Astrocyte of the hippocampus (primary cell): ENCODE measurements around the gene DCC.

Experiments
- DNase-seq: peaks from one replicate; pipeline ENCODE4 v3.0.0; 2011; ENCODE audit warnings: low read depth, low spot score

DCC gene

GRCh38 chr18:52339891-52340371 is at the start of gene DCC:
Gene DCC (plus strand): TSS chr18:52340197. CDS start chr18:52340788, 591 bp downstream.
- peak; percentile 63 for DNase-seq

DNA sequence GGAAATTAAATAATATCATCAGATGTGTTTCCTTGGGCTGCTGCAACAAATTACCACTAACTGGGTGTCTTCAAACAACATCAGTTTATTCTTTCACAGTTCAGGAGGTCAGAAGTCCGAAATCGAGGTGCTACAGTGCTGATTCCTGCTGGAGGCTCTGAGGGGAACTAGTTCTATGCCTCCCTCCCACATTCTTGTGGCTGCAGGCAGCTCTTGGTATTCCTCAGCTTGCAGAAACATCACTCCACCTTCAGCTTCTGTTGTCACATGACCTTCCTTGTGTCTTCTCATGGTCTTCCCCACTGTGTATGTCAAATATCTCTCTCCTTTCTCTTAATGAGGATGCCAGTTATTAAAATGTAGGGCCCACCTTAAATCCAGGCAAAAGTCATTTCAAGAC is 29.3 kb upstream of the DCC start:
- DNase-seq, result peak; percentile 12

DNA sequence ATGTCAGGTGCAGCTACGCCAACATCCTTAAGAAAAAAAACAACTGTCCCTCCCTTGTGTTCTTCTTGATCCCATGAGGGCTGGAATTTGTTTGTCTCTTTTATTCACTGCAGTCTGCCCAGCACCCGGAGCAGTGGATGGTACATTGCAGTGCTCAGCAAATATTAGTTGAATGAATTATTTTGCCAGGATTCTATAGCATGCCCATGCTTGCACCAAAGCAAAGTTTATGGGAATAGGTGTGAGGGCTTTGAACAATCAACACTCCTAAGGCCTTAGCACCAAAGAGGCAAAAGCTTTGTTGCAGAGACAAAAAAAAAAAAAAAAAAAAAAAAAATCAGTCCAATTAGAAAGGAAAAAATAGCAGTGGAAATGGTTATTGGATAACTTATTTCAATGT is 28.7 kb upstream of the DCC start:
- no peak for DNase-seq

GRCh38 chr18:52312346-52312745 is 27.7 kb upstream of the DCC start:
- peak; percentile 65 for DNase-seq

- DNase-seq, result peak; percentile 16
Measured at GRCh38 chr18:52313213-52313612, 26.8 kb upstream of the DCC start.

DNA sequence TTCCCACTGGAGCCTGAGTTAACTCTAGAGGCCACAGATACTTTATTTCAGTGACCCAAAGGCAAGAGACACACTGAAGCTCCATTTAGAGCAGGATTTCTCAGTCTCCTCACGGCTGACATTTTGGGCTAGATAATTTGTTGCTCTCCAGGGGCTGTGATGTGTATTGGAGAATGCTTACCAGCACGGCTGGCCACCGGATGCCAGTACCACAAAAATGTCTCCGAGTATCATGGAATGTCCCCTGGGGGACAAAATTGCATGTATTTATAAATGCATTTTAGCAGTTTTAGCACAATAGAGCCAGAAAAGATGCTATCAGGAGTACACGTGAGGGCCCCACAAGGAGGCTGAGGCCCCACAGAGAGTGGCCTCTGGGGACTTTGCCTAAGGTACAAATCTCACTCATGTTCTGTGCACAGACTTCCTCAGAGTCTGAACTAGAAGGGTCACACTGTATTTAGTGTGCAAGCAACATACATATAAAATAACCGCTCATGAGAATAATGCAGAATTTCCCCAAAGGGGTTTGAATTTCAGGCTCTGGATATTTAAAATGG is 20.5 kb upstream of the DCC start:
- DNase-seq, result no peak

DNA sequence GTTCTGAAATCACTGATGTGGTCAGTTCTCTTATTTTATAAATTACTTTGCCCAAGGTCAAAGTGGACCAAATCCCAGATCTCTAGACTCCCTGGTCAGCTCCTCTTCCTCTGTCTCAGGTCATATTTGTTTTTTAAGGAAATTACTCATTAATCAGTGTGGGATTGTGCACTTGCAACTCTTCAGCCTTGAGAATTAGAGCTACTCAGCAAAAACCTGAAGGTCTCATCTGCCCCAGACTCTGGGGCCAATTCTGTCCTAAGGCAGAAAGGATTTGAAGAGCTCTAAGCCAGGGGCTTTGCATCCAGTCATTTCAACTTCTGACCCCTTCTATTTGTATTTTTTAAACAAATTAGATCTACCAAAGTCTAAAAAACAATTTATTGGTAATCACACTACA is 17.7 kb upstream of the DCC start:
- no peak for DNase-seq

DNA sequence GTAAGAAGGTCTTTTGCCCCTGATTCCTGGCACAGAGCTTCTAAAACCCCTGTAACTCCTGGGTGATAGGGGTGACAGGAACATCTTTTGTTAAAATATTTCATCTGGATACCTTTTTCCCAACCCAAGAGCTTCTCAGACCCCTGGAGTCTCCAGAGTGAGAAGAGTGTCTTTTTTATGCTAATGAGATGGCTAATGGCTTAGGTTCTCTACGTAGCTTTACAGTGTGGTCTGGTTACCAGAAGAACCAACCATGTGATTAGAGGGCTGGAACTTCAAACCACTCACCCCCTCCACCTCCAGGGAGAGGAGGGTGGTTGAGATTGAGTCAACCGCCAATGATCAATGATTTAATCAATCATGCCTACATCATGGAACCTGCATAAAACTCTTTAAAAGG is 16.2 kb upstream of the DCC start:
- no peak for DNase-seq

GRCh38 chr18:52325997-52326396 is 14.0 kb upstream of the DCC start:
- DNase-seq, result peak; percentile 28

DNA sequence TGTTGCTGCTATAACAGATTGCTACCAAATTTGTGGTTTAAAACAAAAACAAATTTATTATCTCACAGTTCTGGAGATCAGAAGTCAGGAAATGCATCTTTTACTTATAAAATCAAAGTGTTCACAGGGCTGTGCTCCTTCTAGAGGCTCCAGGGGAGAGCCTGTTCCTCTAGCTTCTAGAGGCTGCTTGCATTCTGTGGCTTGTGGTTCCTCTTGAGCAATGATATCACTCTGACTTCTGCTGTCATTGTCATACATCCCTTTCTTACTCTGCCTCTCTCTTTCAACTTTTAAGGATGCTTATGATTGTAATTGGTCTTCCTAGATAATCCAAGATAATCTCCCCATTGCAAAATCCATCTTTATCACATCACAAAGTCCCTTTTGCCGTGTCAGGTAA is 6.1 kb upstream of the DCC start:
- DNase-seq, result no peak

- DNase-seq, result no peak
Measured at GRCh38 chr18:52334307-52334706, 5.7 kb upstream of the DCC start.

DNA sequence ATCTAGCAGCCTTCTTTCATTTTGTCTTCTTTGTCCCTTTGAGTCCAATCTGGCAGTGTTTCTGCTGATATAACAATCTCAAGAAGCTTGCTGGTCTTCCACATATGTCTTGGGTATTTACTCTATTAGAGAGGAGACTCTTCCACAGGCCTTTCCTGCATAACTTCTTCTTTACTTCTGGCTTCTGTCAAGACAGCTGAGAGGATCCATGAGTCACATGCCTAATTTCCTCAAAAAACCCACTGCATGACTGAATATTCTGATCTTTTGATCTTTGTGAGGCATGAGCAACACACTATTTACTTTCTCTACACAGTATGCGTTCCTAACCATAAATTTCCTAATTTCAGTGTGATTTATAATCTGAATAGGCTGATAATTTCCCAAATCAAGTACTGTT is 5.1 kb upstream of the DCC start:
- no peak for DNase-seq

DNA sequence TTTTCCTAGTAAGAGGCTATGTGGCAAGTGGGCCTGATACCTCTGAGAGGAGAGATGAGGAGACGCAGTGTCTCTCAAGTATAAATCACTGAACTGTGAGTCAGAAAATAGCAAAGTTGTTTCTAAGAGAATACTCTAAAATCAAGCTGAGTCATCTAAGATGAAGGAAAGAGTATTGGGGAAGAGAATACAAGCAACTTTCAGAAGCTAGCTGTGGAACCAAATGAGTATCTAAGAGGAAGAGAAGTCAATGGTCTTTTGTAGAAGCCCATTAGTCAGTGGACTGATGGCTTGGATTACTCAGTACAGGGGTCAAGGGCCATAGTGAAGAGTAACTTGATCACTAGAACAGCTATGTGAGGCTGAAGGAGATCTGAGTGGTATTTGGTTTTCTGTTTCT is 2.7 kb upstream of the DCC start:
- DNase-seq, result no peak

DNA sequence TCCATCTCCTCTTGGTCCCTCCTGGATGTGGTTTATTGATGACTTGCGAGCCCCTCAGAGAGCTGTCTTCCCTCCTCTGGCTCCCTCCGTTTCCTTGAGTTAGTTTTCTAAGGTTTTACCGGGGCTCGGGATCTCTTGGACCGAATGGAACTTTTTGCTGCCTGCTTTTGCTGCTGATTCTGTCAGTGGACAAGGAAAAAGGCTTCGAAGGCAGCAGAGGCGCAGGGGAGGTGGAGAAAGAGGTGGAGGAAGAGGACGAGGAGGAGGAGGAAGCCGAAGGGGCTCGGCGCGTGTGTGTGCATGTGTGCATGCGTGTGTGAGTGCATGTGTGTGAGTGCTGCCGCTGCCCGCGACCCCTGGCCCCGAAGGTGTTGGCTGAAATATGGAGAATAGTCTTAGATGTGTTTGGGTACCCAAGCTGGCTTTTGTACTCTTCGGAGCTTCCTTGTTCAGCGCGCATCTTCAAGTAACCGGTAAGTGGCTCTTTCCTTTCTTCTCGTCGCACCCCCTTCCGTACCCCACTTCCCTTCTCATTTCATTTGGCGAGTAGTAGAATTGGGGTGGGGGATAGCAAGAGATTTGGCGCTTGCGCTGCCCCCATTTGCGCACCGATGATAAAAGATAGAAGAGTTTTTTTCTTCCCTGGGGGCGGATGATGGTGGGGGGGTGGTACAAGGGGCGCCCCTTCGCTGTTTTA is 557 bp downstream of the DCC start:
- DNase-seq, result peak; percentile 6

GRCh38 chr18:52341103-52341432 is 1.1 kb downstream of the DCC start:
- DNase-seq, result no peak

GRCh38 chr18:52341608-52342381 is 1.8 kb downstream of the DCC start:
- DNase-seq, result peak; percentile 46

GRCh38 chr18:52342456-52342855 is 2.5 kb downstream of the DCC start:
- no peak for DNase-seq

- DNase-seq, result peak; percentile 8
Measured at GRCh38 chr18:52343138-52343537, 3.1 kb downstream of the DCC start.

DNA sequence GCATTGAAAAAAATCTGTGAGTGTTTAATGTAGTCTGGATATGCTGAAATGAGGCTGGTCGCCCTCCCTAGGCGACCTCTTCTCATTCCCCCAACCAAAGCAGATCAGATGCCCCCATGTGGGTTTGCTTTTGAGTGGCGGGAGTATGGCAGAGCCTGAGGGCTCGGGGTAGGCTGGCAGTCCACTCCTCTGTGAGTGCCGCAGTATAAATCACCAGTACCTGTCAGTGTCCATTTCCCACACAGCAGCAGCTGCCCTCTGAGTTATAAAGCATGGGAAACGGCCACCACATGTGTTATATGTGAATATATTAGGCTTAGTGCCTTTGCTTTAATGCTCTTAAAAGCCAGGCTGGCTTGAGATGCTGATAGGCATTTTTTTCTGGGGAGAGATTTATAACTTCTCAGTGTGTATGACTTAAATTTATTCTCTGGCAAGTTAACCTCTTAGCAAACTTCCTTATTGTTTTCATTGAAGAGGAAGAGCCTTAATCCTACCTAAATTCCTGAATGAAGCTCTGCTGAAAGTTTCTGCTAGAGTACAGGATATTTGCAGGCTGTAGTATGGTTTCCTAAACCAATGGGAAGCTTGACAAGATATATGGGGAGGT is 3.8 kb downstream of the DCC start:
- no peak for DNase-seq

DNA sequence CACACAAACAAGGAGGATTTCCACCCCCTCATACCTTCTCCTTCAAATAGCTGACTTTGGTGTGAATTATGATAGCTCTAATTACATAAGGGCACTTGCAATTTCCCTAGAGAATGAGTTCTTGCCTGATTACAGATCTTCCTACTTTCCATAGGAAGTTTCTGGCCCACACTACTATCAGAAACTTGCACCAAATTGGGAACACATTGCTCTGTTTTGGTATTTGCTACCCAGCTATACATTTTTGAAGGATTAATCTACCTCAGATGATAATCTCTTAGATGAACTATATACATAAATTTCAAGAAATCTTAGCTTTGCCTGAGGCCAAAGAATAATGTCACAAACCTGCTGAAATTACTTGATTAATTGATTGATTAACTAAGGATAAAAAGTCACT is 4.9 kb downstream of the DCC start:
- no peak for DNase-seq

GRCh38 chr18:52345428-52345827 is 5.4 kb downstream of the DCC start:
- DNase-seq, result no peak

DNA sequence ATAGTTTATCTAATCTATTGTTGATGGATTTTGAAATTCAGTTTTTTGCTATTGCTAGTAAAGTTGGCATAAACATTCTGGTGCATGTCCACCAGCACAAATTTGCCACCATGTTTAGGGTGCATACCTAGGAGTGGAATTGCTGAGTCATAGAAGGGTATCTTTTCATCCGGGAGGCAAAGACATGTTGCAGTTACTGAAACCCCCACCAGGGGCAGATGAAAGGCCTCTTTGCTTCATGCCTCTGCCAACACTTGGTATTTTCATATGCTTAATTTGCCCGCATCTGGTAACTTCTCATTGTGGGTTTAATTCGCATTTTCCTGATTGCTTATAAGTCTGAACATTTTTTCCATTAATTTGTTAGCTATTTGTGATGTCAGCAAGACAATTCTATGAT is 8.2 kb downstream of the DCC start:
- no peak for DNase-seq

GRCh38 chr18:52349498-52349897 is 9.5 kb downstream of the DCC start:
- no peak for DNase-seq
